ENCODE results near the gene GALNT10. TPM values are rescaled to one million over a fixed set of nuclear protein-coding genes. Genes with fewer than 3 reads are reported as not detected.

GALNT10 gene
- total and polyA plus RNA-seq, 12 donors = 3.1 to 19.0 (median 11.7) TPM

GRCh38 chr5:154422298-154422697 lies 231.8 kb downstream of the GALNT10 start:
- ATAC-seq = no peak
- no peak for TF ChIP-seq CTCF (IDR thresholded peaks at IDR 0.05)
- 86 to 87% methylated on average over 2 of the region's 2 CpGs for WGBS, 2 donors
- H3K27me3 ChIP-seq = no peaks in the 10 kb centered on the region
- peaks cover 0 to 34% (median under 1%) of the 10 kb centered on the region in 9 donors for H3K36me3 ChIP-seq
- intact Hi-C loops (cut with DNase I) = no loop called here
- peaks cover 0 to 13% (median 0%) of the 10 kb centered on the region in 11 donors for H3K9me3 ChIP-seq
- H3K27ac ChIP-seq = no peak overlapping the region
- H3K4me3 ChIP-seq = no peak overlapping the region
- H3K4me1 ChIP-seq = no peaks in the 10 kb centered on the region
- DNase-seq = no peak

DNA sequence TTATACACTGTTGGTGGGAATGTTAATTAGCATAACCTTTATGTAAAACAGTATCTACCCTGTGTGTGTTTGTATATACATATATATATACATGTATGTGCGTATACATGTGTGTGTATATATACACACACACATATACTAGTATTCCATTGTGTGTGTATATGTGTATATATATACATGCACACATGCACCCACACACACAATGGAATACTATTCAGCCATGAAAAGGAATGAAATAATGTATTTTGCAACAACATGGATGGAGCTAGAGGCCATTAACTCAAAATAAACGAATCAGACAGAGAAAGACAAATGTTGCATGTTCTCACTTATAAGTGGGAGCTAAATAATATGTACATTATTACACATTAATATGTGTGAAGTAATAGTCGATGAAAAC lies 237.7 kb downstream of the GALNT10 start:
- Histone ChIP-seq H3K27me3 (no peaks in the 10 kb centered on the region), H3K36me3 (peaks cover 0 to 7% (median 0%) of the 10 kb centered on the region in 9 donors), H3K9me3 (peaks cover 0 to 5% (median 0%) of the 10 kb centered on the region in 11 donors), H3K4me3 (no peak overlapping the region), H3K4me1 (no peaks in the 10 kb centered on the region), H3K27ac (no peak overlapping the region)
- intact Hi-C loops (cut with DNase I) = no loop called here
- DNase-seq = no peak
- 97 to 98% methylated on average over 3 of the region's 3 CpGs for WGBS, 2 donors
- ATAC-seq = no peak
- no peak for TF ChIP-seq CTCF (IDR thresholded peaks at IDR 0.05)

- intact Hi-C loops (cut with DNase I) = no loop called here
- Histone ChIP-seq H3K27ac (no peak overlapping the region), H3K36me3 (peaks cover 0 to 16% (median 0%) of the 10 kb centered on the region in 9 donors), H3K4me1 (no peaks in the 10 kb centered on the region), H3K9me3 (no peaks in the 10 kb centered on the region), H3K4me3 (no peak overlapping the region), H3K27me3 (no peaks in the 10 kb centered on the region)
- DNase-seq = no peak
- ATAC-seq = no peak
- 98 to 100% methylated on average over 1 of the region's 1 CpG for WGBS, 2 donors
- no peak for TF ChIP-seq CTCF (IDR thresholded peaks at IDR 0.05)
Measured at GRCh38 chr5:154429341-154429740, 238.8 kb downstream of the GALNT10 start.

- Histone ChIP-seq H3K9me3 (no peaks in the 10 kb centered on the region), H3K27me3 (no peaks in the 10 kb centered on the region), H3K4me1 (no peaks in the 10 kb centered on the region), H3K36me3 (peaks cover 0 to 27% (median 0%) of the 10 kb centered on the region in 9 donors), H3K4me3 (no peak overlapping the region), H3K27ac (no peak overlapping the region)
- ATAC-seq (no peak), DNase-seq (no peak)
- intact Hi-C loops (cut with DNase I) = no loop called here
- 83 to 85% methylated on average over 4 of the region's 4 CpGs for WGBS, 2 donors
- TF ChIP-seq CTCF (IDR thresholded peaks at IDR 0.05) = no peak
Measured at GRCh38 chr5:154430466-154430865, 239.9 kb downstream of the GALNT10 start.

All from heart right ventricle (tissue), 16 donors.